B cell (primary cell): ENCODE measurements around the gene CASKIN2. TPM values are rescaled to one million over a fixed set of nuclear protein-coding genes. Genes with fewer than 3 reads are reported as not detected.

ENCODE experiments used
- ATAC-seq: fragments of 200-7000 bp; cut with Tn5 transposase; one replicate; pipeline ENCODE4 v1.10.0; 2021; ENCODE audit warnings: low read depth, mild to moderate bottlenecking, moderate number of reproducible peaks, moderate library complexity
- CTCF ChIA-PET: fragments of 350-600 bp; sonication (Branson Sonifier 250); formaldehyde crosslinking; loops from one replicate; lab custom pipeline; 2021; ENCODE audit warnings: antibody characterized with exemption, inconsistent platforms; lab: Charles Lee
- POLR2A ChIA-PET: fragments of 350-600 bp; sonication (Branson Sonifier 250); formaldehyde crosslinking; loops from one replicate; lab custom pipeline; 2021; ENCODE audit warnings: antibody characterized with exemption; lab: Charles Lee
- DNase-seq: peaks from one replicate; pipeline ENCODE4 v3.0.0; 2013
- H2AFZ ChIP-seq: 2 replicates; pipeline ENCODE4 v1.6.1; 2012; ENCODE audit warnings: mild to moderate bottlenecking, low read depth, low read length; ENCODE audit not compliant: insufficient read depth, poor library complexity, severe bottlenecking
- H3K27ac ChIP-seq, 2 donors: 1 replicate in 1 of 2; 2 replicates in 1 of 2; pipeline ENCODE4 v1.5.1; 2012 to 2013; ENCODE audit warnings: low read length in 2 of 2, mild to moderate bottlenecking in 2 of 2, moderate library complexity in 1 of 2
- H3K27me3 ChIP-seq, 4 experiments: fragments of 200-600 bp in 1 of 4; sonication (generic) in 1 of 4; replicated peaks in 1 of 4; 1 replicate in 2 of 4; 2 replicates in 2 of 4; pipeline versions ENCODE4 v1.6.1 to v1.7.0; 2013 to 2016; ENCODE audit warnings: low read length in 3 of 4, mild to moderate bottlenecking in 2 of 4, mixed read lengths in 1 of 4, moderate library complexity in 1 of 4; ENCODE audit not compliant: insufficient read depth in 4 of 4, control insufficient read depth in 3 of 4; ENCODE audit errors: control extremely low read depth in 1 of 4
- H3K36me3 ChIP-seq, 2 experiments: replicated peaks in 1 of 2; 1 replicate in 1 of 2; 2 replicates in 1 of 2; pipeline versions ENCODE4 v1.6.1 to v1.7.1; 2013; ENCODE audit warnings: low read length in 1 of 2; ENCODE audit not compliant: insufficient read depth in 2 of 2, control insufficient read depth in 1 of 2; ENCODE audit errors: control extremely low read depth in 1 of 2, extremely low read depth in 1 of 2
- H3K4me1 ChIP-seq, 2 donors: fragments of 200-600 bp in 1 of 2; sonication (generic) in 1 of 2; 1 replicate in 1 of 2; 2 replicates in 1 of 2; pipeline versions ENCODE4 v1.5.1 to v1.6.1; 2013 to 2017; ENCODE audit warnings: low read length in 2 of 2; ENCODE audit not compliant: control insufficient read depth in 2 of 2, insufficient read depth in 2 of 2
- H3K4me2 ChIP-seq: replicated peaks from 2 replicates; pipeline ENCODE3; 2012; ENCODE audit warnings: mild to moderate bottlenecking, low read depth, low read length; ENCODE audit not compliant: poor library complexity, severe bottlenecking
- H3K4me3 ChIP-seq, 5 experiments: fragments of 200-600 bp in 1 of 5; sonication (generic) in 1 of 5; 1 replicate in 3 of 5; 2 replicates in 2 of 5; pipeline versions ENCODE4 v1.5.1 to v1.7.0; 2011 to 2016; ENCODE audit warnings: low read length in 4 of 5, mild to moderate bottlenecking in 4 of 5, low read depth in 2 of 5, control low read depth in 1 of 5, moderate library complexity in 1 of 5; ENCODE audit not compliant: insufficient read depth in 1 of 5; ENCODE audit errors: control extremely low read depth in 1 of 5, extremely low read depth in 1 of 5
- H3K79me2 ChIP-seq: fragments of 200-600 bp; sonication (generic); one replicate; pipeline ENCODE4 v1.6.0; 2016; ENCODE audit warnings: low read length; ENCODE audit not compliant: control insufficient read depth, insufficient read depth
- H3K9ac ChIP-seq: fragments of 200-600 bp; sonication (generic); 2 replicates; pipeline ENCODE4 v1.6.1; 2017; ENCODE audit warnings: mild to moderate bottlenecking, low read length, moderate library complexity
- H3K9me3 ChIP-seq, 3 donors: one replicate each; pipeline versions ENCODE4 v1.6.1 to v1.7.1; 2013; ENCODE audit warnings: low read length in 2 of 3; ENCODE audit not compliant: control insufficient read depth in 2 of 3, insufficient read depth in 1 of 3; ENCODE audit errors: control extremely low read depth in 1 of 3
- H4K20me1 ChIP-seq: 2 replicates; pipeline ENCODE4 v1.6.0; 2012; ENCODE audit warnings: mild to moderate bottlenecking, low read length; ENCODE audit not compliant: insufficient read depth, control insufficient read depth, poor library complexity, severe bottlenecking
- H3K27ac Mint-ChIP-seq: one replicate; pipeline ENCODE4 v1.8.0; 2021; ENCODE audit warnings: mixed read lengths
- H3K27me3 Mint-ChIP-seq: one replicate; pipeline ENCODE4 v1.8.0; 2021; ENCODE audit warnings: mixed read lengths
- H3K4me1 Mint-ChIP-seq: one replicate; pipeline ENCODE4 v1.8.0; 2021; ENCODE audit warnings: mixed read lengths
- H3K4me3 Mint-ChIP-seq: one replicate; pipeline ENCODE4 v1.8.0; 2021; ENCODE audit warnings: mixed read lengths
- H3K9me3 Mint-ChIP-seq: one replicate; pipeline ENCODE4 v1.8.0; 2022; ENCODE audit warnings: mixed read lengths; ENCODE audit not compliant: insufficient read depth
- CTCF ChIP-seq: fragments of 200-600 bp; IDR thresholded peaks from one replicate; pipeline ENCODE4 v1.8.0; 2022; ENCODE audit warnings: antibody characterized with exemption, mild to moderate bottlenecking
- EZH2 ChIP-seq: IDR thresholded peaks from 2 replicates; pipeline ENCODE4 v1.6.1; 2012; ENCODE audit warnings: borderline replicate concordance, low read depth, mild to moderate bottlenecking, moderate library complexity, low read length; ENCODE audit not compliant: insufficient read depth, poor library complexity, severe bottlenecking
- WGBS: methylation state at CpG from one replicate; pipeline ENCODE4 v1.1.5; 2013; ENCODE audit warnings: missing lambda C conversion rate; ENCODE audit not compliant: insufficient coverage; 5-methylcytosine and 5-hydroxymethylcytosine counted together
- intact Hi-C: fragments of 100-400 bp; cut with micrococcal nuclease; formaldehyde crosslinking; loops from one replicate; pipeline ENCODE4 v1.10.0; 2022
- polyA plus RNA-seq: library from polyadenylated mRNA; depleted of rRNA; stranded (reverse); fragments of >200 nt; gene quantifications from 2 replicates; pipeline ENCODE4 v1.2.3, GENCODE V29; 2012
- total RNA-seq, 2 donors: library from RNA; stranded (reverse); fragments of 120-200 nt in 1 of 2; gene quantifications; 1 replicate in 1 of 2; 2 replicates in 1 of 2; pipeline versions ENCODE4 v1.2.3 to v1.2.4, GENCODE V29; 2013 to 2022

Gene CASKIN2
- total and polyA plus RNA-seq, 2 donors (not counting 1 experiment from before 2014, with no cell fraction given): 0.37 to 1.00 TPM

GRCh38 chr17:75468779-75469373, 46.5 kb downstream of the CASKIN2 start:
- H2AFZ ChIP-seq: no peak overlapping the region
- H3K79me2 ChIP-seq: peaks cover 67% of the 10 kb centered on the region
- ATAC-seq (no peak), DNase-seq (no peak)
- H4K20me1 ChIP-seq: peaks cover 13% of the 10 kb centered on the region
- no peak overlapping the region for H3K4me2 ChIP-seq
- TF ChIP-seq EZH2: no peak
- TF ChIP-seq CTCF: no peak
- H3K27me3 Mint-ChIP-seq: no peaks in the 10 kb centered on the region
- WGBS: 95% methylated on average over 12 of the region's 13 CpGs
- no peak overlapping the region for H3K4me3 ChIP-seq
- no peak overlapping the region for H3K27ac Mint-ChIP-seq
- CTCF ChIA-PET: no interaction called here
- no peak overlapping the region for H3K9ac ChIP-seq
- H3K4me3 Mint-ChIP-seq: no peak overlapping the region
- intact Hi-C loops: no loop called here
- peaks cover 0 to 19% of the 10 kb centered on the region in 2 experiments for H3K36me3 ChIP-seq
- no peaks in the 10 kb centered on the region for H3K4me1 ChIP-seq
- H3K27me3 ChIP-seq: no peaks in the 10 kb centered on the region
- H3K9me3 Mint-ChIP-seq: no peaks in the 10 kb centered on the region
- H3K27ac ChIP-seq: no peak overlapping the region
- POLR2A ChIA-PET: no interaction called here
- no peaks in the 10 kb centered on the region for H3K9me3 ChIP-seq
- peaks cover 3% of the 10 kb centered on the region for H3K4me1 Mint-ChIP-seq

DNA sequence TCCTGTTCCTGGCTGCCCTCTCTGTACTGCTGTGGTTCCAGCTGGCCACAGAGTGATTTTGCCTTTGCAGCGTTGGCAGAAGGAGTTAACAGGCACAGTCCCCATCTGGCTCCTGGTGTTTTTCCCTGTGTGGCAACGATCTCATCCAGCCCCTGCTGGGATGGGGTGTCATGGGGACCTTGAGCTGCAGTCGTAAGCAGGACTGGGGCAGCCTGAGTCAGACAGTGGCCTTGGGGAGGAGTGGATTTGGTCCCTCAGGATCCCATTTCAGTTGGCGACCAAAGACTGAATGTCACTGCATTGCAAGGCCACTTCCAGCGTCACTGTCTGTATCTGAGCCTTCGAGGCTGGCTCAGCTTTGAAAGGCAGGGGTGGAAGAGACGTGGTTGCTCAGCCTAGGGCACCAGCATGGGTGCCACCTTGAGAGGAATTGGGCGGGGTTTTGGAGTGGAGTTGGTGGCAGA, 47.0 kb downstream of the CASKIN2 start:
- intact Hi-C loops: no loop called here
- 98% methylated on average over 8 of the region's 8 CpGs for WGBS
- POLR2A ChIA-PET: no interaction called here

More for the DNA sequence above, 47.0 kb downstream of the CASKIN2 start:
- Histone ChIP-seq H3K79me2 (peaks cover 68% of the 10 kb centered on the region), H3K4me2 (no peak overlapping the region), H3K4me1 (no peaks in the 10 kb centered on the region), H2AFZ (no peak overlapping the region), H4K20me1 (peaks cover 13% of the 10 kb centered on the region), H3K27ac (no peak overlapping the region), H3K36me3 (peaks cover 0 to 16% of the 10 kb centered on the region in 2 experiments), H3K27me3 (no peaks in the 10 kb centered on the region), H3K4me3 (no peak overlapping the region), H3K9me3 (no peaks in the 10 kb centered on the region), H3K9ac (no peak overlapping the region)
- Mint-ChIP-seq H3K4me3 (no peak overlapping the region), H3K27me3 (no peaks in the 10 kb centered on the region), H3K9me3 (no peaks in the 10 kb centered on the region), H3K27ac (no peak overlapping the region), H3K4me1 (peaks cover 4% of the 10 kb centered on the region)
- ATAC-seq (no peak), DNase-seq (no peak)
- TF ChIP-seq CTCF: no peak
- no peak for TF ChIP-seq EZH2
- CTCF ChIA-PET: no interaction called here
